Measurements from ENCODE around the gene IPCEF1.
"Not testable (repeated sequence)": the region's sequence is repeated elsewhere in the genome, so short reads cannot be mapped to it uniquely, and the experiment has no call there.

Gene IPCEF1

DNA sequence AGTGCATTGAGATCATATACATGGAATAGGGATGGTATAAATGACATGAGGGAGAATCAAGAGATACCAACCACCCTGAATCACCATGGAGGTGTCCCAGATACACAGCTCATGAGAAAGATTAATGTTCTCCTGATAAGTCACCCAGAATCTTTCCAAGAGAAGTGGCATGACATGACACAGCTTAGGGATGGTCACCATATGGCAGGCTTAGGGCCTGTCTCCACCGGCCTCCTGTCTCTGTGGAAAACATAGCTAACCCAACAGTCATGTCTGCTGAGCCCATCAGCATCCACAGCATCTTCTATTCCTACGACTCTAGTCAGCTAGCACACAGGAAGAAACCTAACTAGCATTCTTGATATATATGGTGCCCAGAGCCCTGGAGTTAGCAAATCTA is 133.3 kb downstream of the IPCEF1 start:
- no peak for DNase-seq (ENCODE audit: low read depth in 2 of 2)

DNA sequence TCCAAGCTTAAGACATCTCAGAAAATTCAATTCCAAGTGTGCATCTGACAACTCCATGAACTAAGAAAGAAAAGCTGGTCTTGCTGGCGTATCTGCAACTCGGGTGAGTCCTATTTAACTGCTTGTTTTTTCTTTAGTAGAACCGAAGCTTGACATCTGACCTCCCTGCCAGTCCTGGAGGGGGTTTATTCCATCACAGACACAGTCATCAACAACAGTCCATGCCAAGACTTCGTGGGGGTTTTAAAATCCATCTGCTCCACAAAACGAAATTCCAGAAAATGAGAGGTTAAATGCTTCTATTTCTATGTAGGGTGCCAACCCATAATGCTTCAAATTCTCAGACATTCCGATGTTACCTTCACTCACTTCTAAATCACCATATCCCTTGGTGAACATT is 133.9 kb downstream of the IPCEF1 start:
- no peak for DNase-seq (ENCODE audit: low read depth in 2 of 2)

DNA sequence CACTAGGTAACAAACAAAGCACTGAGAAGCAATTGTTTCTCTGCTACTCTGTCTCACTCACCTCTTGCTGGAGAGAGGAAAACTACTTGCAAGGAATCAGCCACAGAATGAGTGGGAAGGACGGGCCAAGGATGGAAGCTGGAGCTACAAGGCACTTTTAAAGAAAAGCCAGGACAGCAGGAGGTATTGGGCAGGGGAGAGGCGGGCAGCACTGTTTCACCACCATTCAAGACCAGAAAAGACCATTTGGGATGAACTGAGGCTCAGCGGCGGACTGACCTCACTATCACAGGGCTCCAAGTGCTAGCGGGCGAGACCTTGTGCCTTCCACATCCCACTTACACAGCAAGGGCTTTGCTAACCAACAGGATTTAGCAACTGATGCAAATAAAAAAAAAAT is 137.4 kb downstream of the IPCEF1 start:
- no peak for DNase-seq (ENCODE audit: low read depth in 2 of 2)

DNA sequence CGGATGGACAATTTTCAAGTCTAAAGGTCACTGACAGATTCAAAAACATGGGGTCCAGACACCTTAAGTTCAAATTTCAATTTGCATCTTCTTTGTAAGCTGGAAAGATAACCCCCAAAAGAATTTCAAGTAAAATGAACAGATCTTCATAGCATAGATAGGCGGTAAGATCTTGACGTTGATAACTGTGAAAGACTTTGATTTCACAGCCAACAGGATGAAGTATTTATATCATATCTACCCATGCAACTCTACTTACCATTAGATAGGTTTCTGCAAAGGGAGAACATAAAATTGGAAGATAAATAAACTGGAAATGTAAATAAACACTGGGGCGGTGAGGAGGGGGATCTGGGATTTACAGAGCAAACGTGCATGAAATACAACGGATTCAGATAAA is 137.8 kb downstream of the IPCEF1 start:
- no peak for DNase-seq (ENCODE audit: low read depth in 2 of 2)

DNA sequence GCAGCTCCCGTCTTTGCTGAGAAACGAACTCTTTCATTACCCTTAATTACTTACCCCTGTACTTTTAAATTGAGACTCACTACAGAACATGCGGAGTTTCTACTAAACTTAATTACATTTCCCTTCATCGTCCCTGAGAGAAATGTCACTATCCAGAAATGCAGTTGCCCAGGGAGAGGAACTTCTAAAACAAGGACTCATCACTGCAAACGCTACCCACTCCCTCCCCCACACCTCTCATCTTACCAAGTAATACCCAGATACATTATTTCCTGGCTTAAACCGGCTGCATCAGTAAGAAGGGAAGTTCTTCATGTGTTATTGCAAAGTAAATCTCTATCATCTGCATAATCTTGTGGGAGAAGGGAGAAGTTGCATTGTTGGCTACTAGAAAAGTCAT is 138.3 kb downstream of the IPCEF1 start:
- no peak for DNase-seq (ENCODE audit: low read depth in 2 of 2)

DNA sequence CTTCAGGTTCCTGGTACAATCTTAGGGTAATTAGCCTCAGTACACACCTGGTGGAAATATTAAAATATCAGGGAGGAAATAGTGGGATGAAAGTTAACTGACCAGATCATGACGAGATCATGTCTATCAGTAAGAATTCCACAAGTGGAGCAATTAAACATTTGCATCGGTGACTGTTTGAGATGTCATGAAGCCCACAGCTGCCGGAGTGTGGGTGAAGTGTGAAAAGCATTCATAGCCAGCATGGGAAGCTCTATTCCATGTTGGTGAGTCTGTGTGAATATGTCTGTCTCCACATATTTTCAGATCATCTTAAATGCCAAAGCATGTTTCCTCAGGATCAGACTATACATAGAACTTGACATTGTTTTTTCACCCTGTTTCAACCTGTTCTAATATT is 142.8 kb downstream of the IPCEF1 start:
- DNase-seq (ENCODE audit: low read depth in 2 of 2): no peak

DNA sequence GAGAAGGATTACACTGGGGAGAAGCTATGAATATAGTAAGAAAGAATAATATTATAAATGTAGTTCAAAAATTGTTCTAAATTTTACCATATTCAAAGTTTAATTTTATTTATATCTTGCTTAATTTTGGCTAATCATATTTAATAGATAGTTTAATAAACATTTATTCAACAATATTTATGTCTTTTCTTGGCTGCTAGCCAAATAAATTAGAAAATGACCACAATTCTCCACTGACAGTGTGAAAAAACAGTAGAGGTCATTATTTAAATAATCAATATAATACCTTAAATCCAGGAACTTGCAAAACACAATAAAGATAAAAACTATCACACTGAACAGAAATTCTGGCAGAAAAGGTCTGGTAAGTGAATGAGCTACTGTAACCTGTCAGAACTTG is 145.9 kb downstream of the IPCEF1 start:
- no peak for DNase-seq (ENCODE audit: low read depth in 2 of 2)

DNA sequence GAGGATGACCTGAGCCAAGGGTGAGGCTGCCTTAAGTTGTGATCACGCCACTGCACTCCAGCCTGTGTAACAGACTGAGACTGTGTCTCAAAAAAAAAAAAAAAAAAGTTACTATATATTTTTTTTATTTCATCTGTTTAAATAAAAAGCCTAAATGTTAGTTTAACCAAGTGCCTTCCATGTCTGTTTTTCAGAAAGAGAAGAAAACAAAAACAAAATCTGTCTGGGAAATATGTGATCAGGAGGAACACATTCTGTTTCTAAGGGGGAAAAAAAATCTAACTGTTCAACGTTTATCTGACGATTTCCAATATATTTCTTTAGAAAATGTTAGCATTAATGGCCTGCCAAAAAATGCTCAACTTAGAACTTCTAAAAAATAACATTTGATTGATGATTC is 147.0 kb downstream of the IPCEF1 start:
- no peak for DNase-seq (ENCODE audit: low read depth in 2 of 2)

DNA sequence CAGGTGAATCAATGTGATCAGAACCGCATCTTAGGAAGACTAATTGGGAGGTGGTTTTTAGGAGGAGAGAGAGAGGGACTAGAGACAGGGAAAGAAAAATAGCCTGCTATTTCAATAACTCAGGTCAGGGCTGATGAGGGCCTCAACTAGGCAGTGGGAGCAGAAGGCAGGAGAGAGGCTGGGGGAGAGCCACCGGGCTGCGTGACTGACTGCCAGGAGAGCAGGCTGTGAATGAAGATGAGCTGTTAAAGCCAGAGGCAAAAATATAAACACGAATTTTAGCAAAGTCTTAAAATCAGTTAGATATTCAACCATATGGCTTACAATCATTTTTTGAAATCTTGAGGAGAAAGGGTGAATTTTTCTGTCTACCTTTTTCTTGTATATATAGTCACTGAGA is 149.6 kb downstream of the IPCEF1 start:
- no peak for DNase-seq (ENCODE audit: low read depth in 2 of 2)

DNA sequence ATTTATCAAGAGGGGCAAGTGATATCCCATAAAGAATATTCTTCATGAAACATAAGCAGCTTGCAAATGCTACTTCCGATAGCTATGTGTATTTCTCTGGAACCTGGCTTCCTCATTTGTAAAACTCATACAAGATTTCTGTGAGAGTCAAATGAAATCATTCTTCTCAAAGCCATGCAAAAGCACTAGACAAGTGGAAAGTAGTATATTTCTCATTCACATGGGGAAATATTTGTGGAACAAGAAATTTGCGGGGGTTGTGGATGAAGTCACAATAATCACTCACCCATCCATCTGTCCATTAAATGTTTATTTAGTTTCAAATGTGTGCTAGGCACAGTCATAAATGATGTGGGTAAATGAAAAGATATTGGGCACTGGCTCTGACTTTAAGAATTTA is 150.5 kb downstream of the IPCEF1 start:
- no peak for DNase-seq (ENCODE audit: low read depth in 2 of 2)

DNA sequence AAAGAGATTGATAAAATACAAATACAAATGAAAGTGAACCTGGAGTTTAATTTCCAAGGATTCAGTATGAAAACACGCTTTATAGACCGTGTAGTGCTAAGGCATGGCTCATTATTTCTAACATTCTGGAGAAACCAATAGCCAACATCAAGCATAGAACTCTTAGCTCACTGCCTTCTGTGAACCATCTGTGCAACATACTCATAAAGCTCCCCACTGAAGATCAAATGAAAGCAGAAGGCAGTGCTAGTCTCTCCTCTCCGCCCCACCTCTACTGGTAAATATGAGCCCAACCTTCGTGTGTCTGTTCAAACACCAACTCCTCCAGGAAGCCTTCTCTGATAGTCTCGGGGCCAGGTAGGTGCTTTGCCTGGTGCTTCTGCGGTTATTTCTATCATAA is 153.6 kb downstream of the IPCEF1 start:
- no peak for DNase-seq (ENCODE audit: low read depth in 2 of 2)

DNA sequence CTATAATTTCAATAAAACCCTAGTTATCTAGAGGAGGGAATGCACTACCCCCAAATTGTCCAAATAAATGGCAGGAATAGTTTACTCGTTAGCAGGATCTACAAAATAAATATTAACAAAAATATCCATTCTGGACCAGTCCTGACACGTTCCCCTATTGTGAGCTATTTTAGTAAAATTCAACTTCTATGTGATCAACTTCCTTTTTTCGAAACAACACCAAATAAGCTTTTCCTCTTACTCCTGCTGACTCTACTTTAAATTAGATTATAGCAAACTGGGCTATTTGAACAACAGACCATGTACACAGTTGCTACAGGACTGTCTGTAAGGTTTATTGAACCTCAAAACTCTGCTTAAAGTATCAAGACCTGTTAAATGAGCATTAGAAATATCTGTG is 154.3 kb downstream of the IPCEF1 start:
- no peak for DNase-seq (ENCODE audit: low read depth in 2 of 2)

DNA sequence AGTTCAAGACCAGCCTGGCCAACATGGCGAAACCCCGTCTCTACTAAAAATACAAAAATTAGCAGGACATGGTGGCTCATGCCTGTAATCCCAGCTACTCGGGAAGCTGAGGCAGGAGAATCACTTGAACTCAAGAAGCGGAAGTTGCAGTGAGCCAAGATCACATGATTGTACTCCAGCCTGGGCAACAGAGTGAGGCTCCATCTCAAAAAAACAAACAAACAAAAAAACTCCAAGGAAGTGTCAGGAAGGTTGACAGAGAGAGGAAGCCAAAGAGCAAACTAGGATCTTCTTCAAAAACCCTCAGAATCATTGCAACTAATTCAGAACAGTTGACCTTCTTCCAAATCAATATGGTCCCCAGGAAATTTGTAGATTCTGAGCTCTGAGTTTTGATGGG is 154.9 kb downstream of the IPCEF1 start:
- not testable (repeated sequence) for DNase-seq (ENCODE audit: low read depth in 2 of 2)

DNA sequence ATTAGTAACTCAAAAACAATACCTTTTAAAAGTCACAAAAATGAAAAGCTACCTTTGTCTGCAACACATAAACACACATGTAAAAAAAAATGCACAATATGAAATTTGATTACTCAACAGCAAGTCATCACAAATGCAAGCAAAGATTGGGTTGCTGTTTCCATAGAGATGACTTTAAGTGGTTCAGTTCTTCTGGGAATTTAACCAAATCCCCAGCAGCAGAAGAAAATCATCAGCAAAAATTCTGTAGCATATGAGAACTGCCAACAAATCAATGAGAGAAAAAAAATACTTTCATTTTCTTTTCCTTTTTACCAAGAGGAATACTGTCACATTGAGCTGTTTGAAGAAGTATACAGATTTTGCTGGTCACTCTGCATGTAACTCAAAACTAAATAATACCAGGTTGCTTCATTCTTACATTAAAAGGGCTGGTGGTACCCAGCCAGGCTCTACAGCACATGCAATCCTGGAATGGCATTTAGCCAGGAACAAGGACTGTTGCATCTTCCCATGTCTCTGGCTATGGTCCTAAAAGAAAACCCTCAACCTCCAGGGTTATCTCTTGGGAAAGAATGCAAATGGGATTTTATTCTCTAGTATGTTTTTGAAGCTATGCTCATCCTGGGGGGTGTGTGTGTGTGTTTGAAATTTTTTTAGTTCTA is 159.3 kb downstream of the IPCEF1 start:
- DNase-seq (ENCODE audit: low read depth in 2 of 2): no peak

DNA sequence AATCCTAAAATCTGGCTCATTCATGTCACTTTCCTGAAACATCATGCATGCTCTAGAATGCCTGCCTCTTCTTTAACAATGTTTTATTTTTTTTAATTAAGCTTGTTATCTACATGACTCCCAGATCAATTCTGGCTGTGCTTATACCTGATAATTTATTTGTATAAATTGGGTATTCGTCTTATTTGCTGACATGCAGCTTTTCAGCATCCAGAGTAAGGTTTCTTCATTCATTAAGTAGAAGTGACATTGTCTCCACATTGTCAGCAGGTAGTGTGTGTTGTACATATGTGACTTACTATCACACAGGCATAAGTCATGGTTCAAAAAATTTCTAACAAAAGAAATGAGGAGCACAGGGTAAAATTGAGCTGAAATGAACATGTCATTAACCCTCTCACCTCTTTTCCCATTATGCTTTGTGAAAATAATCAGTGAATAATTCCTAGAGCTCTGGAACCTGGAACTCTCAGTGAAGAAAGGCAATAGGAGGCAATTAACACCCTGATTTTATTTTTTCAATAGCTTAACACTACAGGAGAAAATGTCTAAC is 160.2 kb downstream of the IPCEF1 start:
- DNase-seq (ENCODE audit: low read depth in 2 of 2): no peak

DNA sequence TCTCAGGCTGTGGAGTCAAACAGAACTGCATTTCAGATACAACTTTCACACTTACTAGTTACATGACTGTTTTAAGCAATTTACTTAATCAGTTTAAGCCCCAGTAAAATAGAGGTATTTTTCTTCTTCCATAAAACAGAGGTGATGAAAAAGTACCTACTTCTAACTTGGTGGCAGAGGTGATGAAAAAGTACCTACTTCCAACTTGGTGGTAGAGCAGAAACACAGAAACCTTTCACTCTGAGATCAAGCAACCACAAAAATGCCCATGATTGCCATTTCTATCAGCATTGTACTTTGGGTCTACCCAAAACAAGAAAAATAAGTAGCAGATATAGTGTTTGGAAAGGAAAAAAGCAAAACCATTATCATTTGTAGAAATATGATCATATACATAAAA is 168.9 kb downstream of the IPCEF1 start:
- DNase-seq (ENCODE audit: low read depth in 2 of 2): no peak

DNA sequence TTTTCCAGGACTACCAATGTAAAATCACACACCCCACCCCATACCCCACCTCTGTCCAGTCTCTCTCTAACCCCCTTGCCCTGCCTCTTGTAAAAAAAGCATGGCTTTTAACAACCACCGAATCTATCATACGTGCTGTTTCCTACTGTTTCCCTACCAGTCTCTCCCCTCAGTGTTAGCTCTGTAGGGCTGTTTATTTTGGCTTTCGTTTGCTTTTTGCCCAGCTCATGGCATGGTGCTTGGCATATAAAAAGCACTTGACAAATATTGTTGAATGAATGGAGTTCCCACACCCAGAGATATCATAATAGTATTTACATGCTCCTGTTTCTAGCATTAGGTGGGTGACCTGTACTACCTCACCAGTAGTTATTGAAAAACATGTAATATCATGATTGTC is 169.4 kb downstream of the IPCEF1 start:
- DNase-seq (ENCODE audit: low read depth in 2 of 2): no peak

DNA sequence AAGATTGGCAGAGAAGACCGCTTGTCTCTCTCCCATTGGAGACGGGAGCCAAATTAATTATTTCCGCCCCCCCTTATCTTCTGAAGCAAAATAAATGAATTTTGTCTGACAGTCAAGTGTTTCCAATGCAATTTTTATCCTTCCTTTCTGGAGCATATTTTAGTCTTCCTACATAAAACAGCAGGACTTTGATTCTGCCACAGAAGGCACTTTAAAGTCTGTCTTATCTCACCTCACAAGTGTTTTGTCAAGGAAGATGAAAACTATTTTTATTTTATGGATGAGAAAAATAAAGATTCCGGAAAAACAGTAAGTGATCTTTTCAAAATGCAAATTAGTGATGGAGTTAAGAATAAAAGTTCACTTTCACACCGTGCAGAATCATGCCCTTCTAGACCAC is 177.2 kb downstream of the IPCEF1 start:
- DNase-seq (ENCODE audit: low read depth in 2 of 2): no peak

DNA sequence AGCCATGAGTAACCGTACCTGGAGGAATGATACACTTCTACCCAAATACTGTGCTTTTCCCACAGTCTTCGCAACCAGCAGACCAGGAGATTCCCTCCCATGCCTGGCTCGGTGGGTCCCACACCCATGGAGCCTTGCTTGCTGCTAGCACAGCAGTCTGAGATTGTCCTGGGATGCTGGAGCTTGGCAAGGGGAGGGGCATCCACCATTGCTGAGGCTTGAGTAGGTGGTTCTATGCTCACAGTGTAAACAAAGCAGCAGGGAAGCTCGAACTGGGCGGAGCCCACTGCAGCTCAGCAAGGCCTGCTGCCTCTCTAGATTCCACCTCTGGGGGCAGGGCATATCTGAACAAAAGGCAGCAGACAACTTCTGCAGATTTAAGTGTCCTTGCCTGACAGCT is 184.2 kb downstream of the IPCEF1 start:
- DNase-seq (ENCODE audit: low read depth in 2 of 2): not testable (repeated sequence)

DNA sequence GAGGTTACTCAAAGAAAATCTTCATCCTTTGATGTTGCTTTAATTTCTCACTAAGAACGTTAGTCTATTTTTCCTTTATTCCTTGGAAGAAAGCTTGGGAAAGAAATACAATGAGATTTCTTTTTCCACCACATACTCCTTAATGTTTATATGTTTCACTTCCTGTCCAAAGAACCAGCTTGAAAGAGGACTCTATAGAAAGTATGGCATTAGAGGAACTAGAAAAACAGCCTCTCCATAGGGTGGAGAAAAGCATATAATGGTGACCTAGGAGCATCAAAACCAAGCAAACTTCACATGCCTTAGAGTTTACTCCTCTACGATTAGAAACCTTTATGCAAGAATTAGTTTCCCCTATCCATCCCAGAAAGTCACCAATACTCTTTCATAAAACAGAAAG is 186.5 kb downstream of the IPCEF1 start:
- no peak for DNase-seq (ENCODE audit: low read depth in 2 of 2)

DNA sequence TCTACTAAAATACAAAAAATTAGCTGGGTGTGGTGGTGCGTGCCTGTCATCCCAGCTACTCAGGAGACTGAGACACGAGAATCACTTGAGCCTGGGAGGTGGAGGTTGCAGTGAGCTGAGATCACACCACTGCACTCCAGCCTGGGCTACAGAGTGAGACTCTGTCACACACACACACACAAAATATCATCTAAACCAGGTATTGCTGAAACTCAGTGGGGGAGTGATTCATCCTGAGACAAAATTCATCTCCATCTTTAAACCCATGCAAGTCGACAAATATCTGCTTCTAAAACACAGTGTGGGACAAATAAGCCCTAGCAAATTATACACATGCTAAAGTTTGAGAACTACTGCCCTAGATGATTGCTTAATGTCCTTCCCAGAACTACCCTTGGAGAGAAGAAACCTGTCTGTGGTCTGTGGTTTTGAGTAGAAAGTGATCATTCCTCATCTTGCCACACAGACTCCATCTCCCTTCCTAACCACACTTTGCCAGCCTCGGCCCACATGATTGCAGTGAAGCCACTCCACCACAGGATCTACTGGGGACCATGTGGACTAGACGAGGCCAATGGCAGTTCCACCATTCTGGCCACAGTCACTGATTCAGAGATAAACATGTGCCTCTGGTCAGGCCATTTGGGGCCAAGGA is 187.3 kb downstream of the IPCEF1 start:
- no peak for DNase-seq (ENCODE audit: low read depth in 2 of 2)

DNA sequence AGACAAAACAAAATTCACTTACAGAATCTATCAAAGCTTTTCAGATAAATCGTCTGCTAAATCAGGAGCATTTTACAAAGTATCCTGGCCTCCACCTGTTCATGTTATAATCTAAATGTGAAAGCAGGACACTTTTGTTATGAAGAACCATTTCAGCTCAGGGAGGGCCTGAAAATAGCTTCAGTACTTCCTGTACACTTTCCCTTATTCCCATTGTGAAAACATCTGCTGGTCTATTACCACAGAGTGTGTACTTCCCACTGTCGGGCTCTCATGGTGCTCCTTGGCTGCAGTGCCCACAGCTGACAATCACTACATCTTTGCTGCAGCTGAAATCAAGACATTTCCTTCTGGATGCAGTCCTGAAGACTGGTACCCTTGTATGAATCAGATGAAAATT is 189.5 kb downstream of the IPCEF1 start:
- no peak for DNase-seq (ENCODE audit: low read depth in 2 of 2)

DNA sequence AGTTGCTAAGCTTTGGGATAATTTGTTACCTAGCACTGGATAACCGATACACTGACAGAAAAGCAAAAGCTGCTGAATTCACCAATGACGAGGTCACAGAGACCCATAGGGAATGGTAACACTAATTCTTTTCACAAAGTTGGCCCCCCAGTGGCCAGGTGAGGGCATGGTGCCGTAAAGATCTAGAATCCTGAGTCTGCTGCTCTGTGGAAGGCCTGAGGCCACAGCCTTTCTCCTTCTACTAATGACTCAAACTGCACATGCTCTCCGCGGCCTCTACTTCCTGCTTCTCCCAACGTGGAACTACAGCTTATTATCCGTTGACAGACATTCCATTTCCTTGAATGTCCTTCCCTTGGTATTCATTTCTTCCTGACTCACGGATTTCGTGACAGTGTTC is 190.5 kb downstream of the IPCEF1 start:
- no peak for DNase-seq (ENCODE audit: low read depth in 2 of 2)

DNA sequence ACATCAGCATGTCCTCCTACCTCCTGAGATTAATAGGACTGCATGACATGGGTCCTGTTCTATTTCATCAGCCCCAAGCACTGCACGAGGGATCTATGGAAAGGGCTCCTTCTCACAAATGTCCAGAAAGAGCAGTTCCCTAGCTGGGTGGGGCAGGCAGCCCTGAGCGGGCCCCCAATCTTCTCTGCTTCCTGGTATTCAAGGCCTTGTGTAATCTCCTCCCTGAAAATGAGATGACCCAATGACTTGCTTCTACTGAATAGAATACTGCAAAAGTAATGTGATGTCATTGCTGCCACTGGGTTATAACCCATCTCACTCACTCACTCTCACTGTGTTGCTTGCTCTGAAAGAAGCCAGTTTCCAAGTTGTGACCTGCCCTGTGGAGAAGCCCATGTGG is 191.1 kb downstream of the IPCEF1 start:
- DNase-seq (ENCODE audit: low read depth in 2 of 2): no peak

Measured in stimulated activated CD4-positive, alpha-beta T cell treated with anti-CD3 and anti-CD28 coated beads, Interleukin-1b, Interleukin-23, amount 100 ng/mL, for 1 hour (primary cell).